GM18867 (cell line): ENCODE data around the gene FOXC2.

Experiments used
- ATAC-seq: cut with Tn5 transposase; IDR thresholded peaks from one replicate; pipeline ENCODE4 v1.9.1; 2021; ENCODE audit warnings: mild to moderate bottlenecking, moderate library complexity; ENCODE audit not compliant: unreplicated experiment

The FOXC2 gene

GRCh38 chr16:86610779-86611524 lies 44.3 kb downstream of the FOXC2 start:
- ATAC-seq: no peak

GRCh38 chr16:86611525-86611855 lies 44.9 kb downstream of the FOXC2 start:
- ATAC-seq: no peak

DNA sequence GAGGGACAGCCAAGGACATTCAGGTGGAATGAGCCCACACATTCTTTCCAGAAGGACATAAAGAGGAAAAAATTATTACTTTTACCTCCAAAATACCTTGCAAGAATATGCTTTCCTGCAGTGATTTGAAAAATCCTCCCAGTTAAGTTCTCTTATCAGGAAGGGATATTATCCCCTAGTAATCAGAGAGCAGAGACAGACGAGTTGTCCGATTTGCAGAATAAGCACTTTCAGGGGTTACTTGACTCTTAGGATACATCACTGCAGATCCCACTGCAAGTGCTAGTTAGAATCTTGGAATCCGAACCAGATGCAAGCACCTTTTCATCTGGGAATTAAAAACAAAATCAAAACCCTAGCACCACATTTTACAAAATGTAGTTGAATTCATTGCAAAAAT lies 45.3 kb downstream of the FOXC2 start:
- no peak for ATAC-seq

DNA sequence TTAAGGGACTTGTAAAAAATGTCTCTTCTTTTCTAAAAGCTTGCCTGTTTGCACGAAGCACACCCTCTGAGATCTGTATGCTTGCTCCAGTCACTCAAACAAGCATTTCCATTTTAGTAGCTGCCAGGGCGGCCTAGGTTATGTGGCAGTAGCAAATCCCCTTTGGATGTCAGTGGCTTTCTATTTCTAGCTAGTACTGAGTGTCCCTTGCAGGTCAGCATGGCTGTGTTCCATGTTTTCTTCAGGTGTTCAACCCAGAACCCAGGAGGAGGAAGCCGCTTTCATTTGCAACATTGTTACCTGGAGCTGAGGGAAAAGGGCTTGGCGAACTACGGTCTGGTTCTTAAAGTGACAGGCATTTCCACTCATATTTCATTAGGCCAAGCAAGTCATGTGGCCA lies 48.1 kb downstream of the FOXC2 start:
- ATAC-seq: no peak

DNA sequence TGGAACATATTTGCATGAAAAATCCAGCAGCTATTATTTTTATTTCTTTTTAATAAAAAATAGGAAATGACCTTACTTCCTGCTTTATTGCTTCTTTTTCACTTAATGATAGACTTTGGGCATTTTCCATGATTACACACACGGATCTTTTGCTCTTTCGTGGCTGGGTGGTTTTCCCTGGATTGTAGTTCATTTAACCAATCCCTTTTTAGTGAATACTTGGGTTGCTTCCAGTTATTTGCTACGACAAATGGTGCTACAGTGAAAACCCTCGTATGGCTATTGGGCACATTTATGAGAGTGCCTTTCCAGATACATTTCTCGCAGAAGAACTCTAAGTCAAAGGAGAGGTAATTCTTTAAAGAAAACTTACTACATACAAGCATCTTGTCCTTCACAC lies 50.3 kb downstream of the FOXC2 start:
- no peak for ATAC-seq

- ATAC-seq: no peak
These were observed 52.0 kb downstream of the FOXC2 start for GRCh38 chr16:86618431-86619238.
